ENCODE data around the gene E2F6.

DNA sequence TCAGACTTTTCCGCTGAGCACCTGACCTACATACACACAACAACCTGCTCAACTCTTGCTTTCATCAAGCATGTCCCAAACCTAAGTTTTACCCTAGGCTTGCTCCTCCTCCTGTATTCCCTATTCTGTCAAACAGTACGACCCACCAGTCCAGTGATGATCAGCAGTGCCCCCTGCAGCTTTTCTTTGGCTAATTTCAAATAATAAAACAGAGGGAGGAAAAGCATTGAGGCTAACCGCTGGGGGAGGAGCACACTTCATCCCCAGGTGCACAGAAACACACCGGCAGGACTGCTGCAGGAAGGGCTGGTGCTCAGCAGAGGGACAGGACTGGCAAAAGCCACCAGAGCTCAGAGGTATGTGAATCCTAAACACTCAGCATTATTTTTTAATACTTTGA is 21.2 kb downstream of the E2F6 start:
- TF ChIP-seq, protein P1, sequence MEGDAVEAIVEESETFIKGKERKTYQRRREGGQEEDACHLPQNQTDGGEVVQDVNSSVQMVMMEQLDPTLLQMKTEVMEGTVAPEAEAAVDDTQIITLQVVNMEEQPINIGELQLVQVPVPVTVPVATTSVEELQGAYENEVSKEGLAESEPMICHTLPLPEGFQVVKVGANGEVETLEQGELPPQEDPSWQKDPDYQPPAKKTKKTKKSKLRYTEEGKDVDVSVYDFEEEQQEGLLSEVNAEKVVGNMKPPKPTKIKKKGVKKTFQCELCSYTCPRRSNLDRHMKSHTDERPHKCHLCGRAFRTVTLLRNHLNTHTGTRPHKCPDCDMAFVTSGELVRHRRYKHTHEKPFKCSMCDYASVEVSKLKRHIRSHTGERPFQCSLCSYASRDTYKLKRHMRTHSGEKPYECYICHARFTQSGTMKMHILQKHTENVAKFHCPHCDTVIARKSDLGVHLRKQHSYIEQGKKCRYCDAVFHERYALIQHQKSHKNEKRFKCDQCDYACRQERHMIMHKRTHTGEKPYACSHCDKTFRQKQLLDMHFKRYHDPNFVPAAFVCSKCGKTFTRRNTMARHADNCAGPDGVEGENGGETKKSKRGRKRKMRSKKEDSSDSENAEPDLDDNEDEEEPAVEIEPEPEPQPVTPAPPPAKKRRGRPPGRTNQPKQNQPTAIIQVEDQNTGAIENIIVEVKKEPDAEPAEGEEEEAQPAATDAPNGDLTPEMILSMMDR (IDR thresholded peaks at IDR 0.05; ENCODE audit: extremely low read depth in 1 of 2, insufficient read depth in 1 of 2, low read depth in 1 of 2, low read length in 2 of 2), result no peak
- TF ChIP-seq POLR2A (IDR thresholded peaks at IDR 0.05; ENCODE audit: low read depth, low read length) (no peak), POLR2AphosphoS5 (IDR thresholded peaks at IDR 0.05; ENCODE audit: insufficient read depth, low read depth, low read length) (no peak), EZH2 (IDR thresholded peaks at IDR 0.05; ENCODE audit: borderline replicate concordance, low read depth, low read length, severe bottlenecking) (no peak)
